SU-DHL-6 (cell line): ENCODE results near the gene NIT2.

Experiments used
- H2AFZ ChIP-seq: fragments of 200-600 bp; sonication (generic); 2 replicates; pipeline ENCODE4 v1.6.1; 2014; ENCODE audit warnings: low read depth, mild to moderate bottlenecking, moderate library complexity, mixed read lengths, antibody characterized with exemption, low read length; ENCODE audit not compliant: severe bottlenecking
- H3F3A ChIP-seq: fragments of 200-600 bp; shearing (Covaris generic); 2 replicates; pipeline ENCODE4 v1.6.0; 2016; ENCODE audit warnings: antibody characterized with exemption, mild to moderate bottlenecking; ENCODE audit not compliant: insufficient read depth
- H3K27ac ChIP-seq: fragments of 200-600 bp; sonication (generic); 2 replicates; pipeline ENCODE4 v1.5.1; 2016; ENCODE audit warnings: low read depth, mild to moderate bottlenecking, low read length, moderate library complexity, mixed read lengths
- H3K27me3 ChIP-seq: fragments of 200-600 bp; sonication (generic), shearing (Covaris generic); 2 replicates; pipeline ENCODE4 v1.6.0; 2014; ENCODE audit warnings: mild to moderate bottlenecking, low read length
- H3K36me3 ChIP-seq: fragments of 200-600 bp; sonication (generic); 2 replicates; pipeline ENCODE4 v1.6.1; 2014; ENCODE audit warnings: mild to moderate bottlenecking, low read length, mixed read lengths
- H3K4me2 ChIP-seq: fragments of 300-600, 200-600 bp; shearing (Covaris generic), sonication (generic); 2 replicates; pipeline ENCODE4 v1.6.0; 2014; ENCODE audit warnings: low read length, low read depth, mild to moderate bottlenecking; ENCODE audit not compliant: poor library complexity, severe bottlenecking
- H3K4me3 ChIP-seq: fragments of 200-600 bp; sonication (generic); 2 replicates; pipeline ENCODE4 v1.5.1; 2014; ENCODE audit warnings: antibody characterized with exemption, low read length, mild to moderate bottlenecking, mixed read lengths; ENCODE audit not compliant: insufficient read depth, poor library complexity, severe bottlenecking
- H3K79me2 ChIP-seq: fragments of 200-600 bp; sonication (generic); 2 replicates; pipeline ENCODE4 v1.6.1; 2014; ENCODE audit warnings: mild to moderate bottlenecking, low read length, moderate library complexity; ENCODE audit not compliant: insufficient read depth
- H3K9ac ChIP-seq: fragments of 200-600 bp; sonication (generic); 2 replicates; pipeline ENCODE4 v1.7.0; 2014; ENCODE audit warnings: mild to moderate bottlenecking, low read length
- H3K9me2 ChIP-seq: fragments of 200-600 bp; sonication (generic); replicated peaks from 2 replicates; pipeline ENCODE4 v1.6.1; 2014; ENCODE audit warnings: low read length; ENCODE audit not compliant: insufficient read depth
- H3K9me3 ChIP-seq: fragments of 200-600 bp; sonication (generic); 2 replicates; pipeline ENCODE4 v1.6.1; 2014; ENCODE audit warnings: low read length, mixed read lengths; ENCODE audit not compliant: insufficient read depth
- H4K20me1 ChIP-seq: fragments of 200-600 bp; sonication (generic); 2 replicates; pipeline ENCODE4 v1.6.1; 2014; ENCODE audit warnings: low read depth, mild to moderate bottlenecking, antibody characterized with exemption, low read length, moderate library complexity, mixed read lengths
- EZH2phosphoT487 ChIP-seq: fragments of 200-600 bp; sonication (generic), shearing (Covaris generic); conservative IDR thresholded peaks from 2 replicates; pipeline ENCODE4 v1.6.1; 2018; ENCODE audit warnings: mild to moderate bottlenecking, antibody characterized with exemption, low read length, moderate library complexity, mixed read lengths
- TF ChIP-seq, protein P1 (sequence below): fragments of 200-600 bp; sonication (generic); IDR thresholded peaks from one replicate; pipeline ENCODE4 v1.5.1; 2017; ENCODE audit warnings: antibody characterized with exemption, mild to moderate bottlenecking, low read length, moderate library complexity; ENCODE audit not compliant: insufficient read depth, poor library complexity, severe bottlenecking

Gene NIT2

DNA sequence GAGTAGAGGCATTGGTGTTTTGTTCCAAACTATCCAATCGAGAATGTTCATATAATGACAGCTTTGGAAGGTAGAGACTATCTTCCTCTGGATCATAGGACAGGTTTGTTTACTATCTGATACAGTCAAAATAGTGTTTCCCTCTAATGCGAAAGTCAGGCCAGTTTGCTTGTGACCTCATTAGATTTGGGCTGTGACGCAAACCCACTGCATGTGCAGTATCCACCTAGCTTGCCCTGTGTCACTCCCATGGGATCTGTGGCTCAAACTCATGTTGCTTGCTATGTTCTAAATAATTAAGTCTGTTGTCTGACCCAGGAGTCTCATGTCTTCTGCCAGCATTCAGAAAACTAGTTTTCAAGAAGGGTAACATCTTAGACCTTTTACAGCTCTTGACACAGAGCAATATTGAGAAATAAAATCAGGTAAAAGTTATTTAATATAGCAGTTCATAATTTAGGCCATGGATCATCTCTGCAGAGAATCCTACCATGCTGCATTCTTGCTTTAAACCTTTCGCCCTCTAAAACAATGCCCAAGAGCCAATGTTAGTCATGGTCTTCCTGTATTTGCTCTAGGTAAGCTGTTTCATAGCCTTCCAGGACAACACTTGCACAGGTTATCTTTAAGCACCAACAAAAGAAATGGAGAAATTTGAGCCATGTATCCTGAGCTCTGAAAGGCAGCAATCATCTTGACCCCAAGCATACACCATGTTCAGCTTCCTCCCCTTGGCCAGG is 26.4 kb downstream of the NIT2 start:
- no peaks in the 10 kb centered on the region for H3K79me2 ChIP-seq
- no peaks in the 10 kb centered on the region for H3K27me3 ChIP-seq
- H3K9me3 ChIP-seq: no peaks in the 10 kb centered on the region
- 0 out of 2 replicates have a peak, but pooled peaks cover 6% of the 10 kb centered on the region for H3F3A ChIP-seq
- H3K4me3 ChIP-seq: no peak overlapping the region
- no peak overlapping the region for H2AFZ ChIP-seq
- H3K9ac ChIP-seq: no peak overlapping the region
- no peak overlapping the region for H3K27ac ChIP-seq
- no peaks in the 10 kb centered on the region for H4K20me1 ChIP-seq
- no peak for TF ChIP-seq EZH2phosphoT487
- TF ChIP-seq, protein P1, sequence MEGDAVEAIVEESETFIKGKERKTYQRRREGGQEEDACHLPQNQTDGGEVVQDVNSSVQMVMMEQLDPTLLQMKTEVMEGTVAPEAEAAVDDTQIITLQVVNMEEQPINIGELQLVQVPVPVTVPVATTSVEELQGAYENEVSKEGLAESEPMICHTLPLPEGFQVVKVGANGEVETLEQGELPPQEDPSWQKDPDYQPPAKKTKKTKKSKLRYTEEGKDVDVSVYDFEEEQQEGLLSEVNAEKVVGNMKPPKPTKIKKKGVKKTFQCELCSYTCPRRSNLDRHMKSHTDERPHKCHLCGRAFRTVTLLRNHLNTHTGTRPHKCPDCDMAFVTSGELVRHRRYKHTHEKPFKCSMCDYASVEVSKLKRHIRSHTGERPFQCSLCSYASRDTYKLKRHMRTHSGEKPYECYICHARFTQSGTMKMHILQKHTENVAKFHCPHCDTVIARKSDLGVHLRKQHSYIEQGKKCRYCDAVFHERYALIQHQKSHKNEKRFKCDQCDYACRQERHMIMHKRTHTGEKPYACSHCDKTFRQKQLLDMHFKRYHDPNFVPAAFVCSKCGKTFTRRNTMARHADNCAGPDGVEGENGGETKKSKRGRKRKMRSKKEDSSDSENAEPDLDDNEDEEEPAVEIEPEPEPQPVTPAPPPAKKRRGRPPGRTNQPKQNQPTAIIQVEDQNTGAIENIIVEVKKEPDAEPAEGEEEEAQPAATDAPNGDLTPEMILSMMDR: no peak
- H3K36me3 ChIP-seq: peaks cover 13% of the 10 kb centered on the region; the same call in 1 of the 2 replicates
- no peaks in the 10 kb centered on the region for H3K9me2 ChIP-seq
- H3K4me2 ChIP-seq: no peak overlapping the region

DNA sequence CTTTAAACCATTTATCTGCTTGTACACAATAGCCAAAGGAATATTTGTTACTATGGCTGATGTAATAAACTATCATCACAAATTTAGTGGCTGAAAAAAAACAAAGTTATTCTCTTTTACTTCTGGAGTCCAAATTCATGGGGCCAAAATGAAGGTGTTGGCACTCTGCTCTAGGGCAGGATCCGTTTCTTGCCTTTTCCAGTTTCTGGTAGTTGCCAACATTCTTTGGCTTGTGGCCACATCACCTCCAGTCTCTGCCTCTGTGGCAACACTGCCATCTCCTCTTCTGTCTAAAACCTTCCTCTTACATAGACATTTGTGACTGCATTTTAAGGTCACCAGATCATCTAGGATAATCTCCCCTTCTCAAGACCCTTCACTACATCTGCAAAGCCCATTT is 27.3 kb downstream of the NIT2 start:
- no peak overlapping the region for H3K4me2 ChIP-seq
- TF ChIP-seq, protein P1: no peak
- no peak for TF ChIP-seq EZH2phosphoT487
- no peaks in the 10 kb centered on the region for H3K27me3 ChIP-seq
- H3K9ac ChIP-seq: no peak overlapping the region
- no peaks in the 10 kb centered on the region for H3K9me2 ChIP-seq
- H4K20me1 ChIP-seq: no peaks in the 10 kb centered on the region
- H3K4me3 ChIP-seq: no peak overlapping the region
- no peak overlapping the region for H3K27ac ChIP-seq
- no peaks in the 10 kb centered on the region for H3K79me2 ChIP-seq
- peaks cover 18% of the 10 kb centered on the region; the same call in 1 of the 2 replicates for H3K36me3 ChIP-seq
- H3K9me3 ChIP-seq: no peaks in the 10 kb centered on the region
- H3F3A ChIP-seq: 0 out of 2 replicates have a peak, but pooled peaks cover 12% of the 10 kb centered on the region
- no peak overlapping the region for H2AFZ ChIP-seq

DNA sequence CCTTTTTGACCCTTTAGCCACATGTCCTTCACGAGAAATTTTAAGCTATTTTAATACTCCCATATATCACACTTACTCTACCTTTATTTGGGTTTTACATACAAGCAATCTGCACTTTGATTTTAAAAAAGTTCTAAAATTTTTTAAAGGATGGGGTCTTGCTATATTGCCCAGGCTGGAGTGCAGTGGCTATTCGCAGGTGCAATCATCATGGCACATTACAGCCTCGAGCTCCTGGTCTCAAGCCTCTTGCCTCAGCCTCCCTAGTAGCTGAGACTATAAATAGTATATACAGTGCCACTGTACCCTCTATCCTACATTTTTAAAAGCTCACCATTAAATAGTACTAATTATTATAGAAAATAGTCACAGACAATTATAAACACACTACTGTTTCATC is 29.9 kb downstream of the NIT2 start:
- H3K36me3 ChIP-seq: peaks cover 18% of the 10 kb centered on the region; the same call in 1 of the 2 replicates
- TF ChIP-seq, protein P1: no peak
- TF ChIP-seq EZH2phosphoT487: no peak

More for the DNA sequence above, 29.9 kb downstream of the NIT2 start:
- H3K9me3 ChIP-seq: no peaks in the 10 kb centered on the region
- no peak overlapping the region for H2AFZ ChIP-seq
- H3K4me2 ChIP-seq: no peak overlapping the region
- no peaks in the 10 kb centered on the region for H4K20me1 ChIP-seq
- no peak overlapping the region for H3K4me3 ChIP-seq
- H3K9ac ChIP-seq: no peak overlapping the region
- H3K79me2 ChIP-seq: no peaks in the 10 kb centered on the region
- 0 out of 2 replicates have a peak, but pooled peaks cover 12% of the 10 kb centered on the region for H3F3A ChIP-seq
- H3K27me3 ChIP-seq: no peaks in the 10 kb centered on the region
- no peak overlapping the region for H3K27ac ChIP-seq
- no peaks in the 10 kb centered on the region for H3K9me2 ChIP-seq
